Kidney (tissue), 14 donors: ENCODE data around the gene TIMM10. TPM values are rescaled to one million over a fixed set of nuclear protein-coding genes. Genes with fewer than 3 reads are reported as not detected.

Experiments used
- DNase-seq, 5 donors: peaks; one replicate each; pipeline ENCODE4 v3.0.0-alpha.2; 2013 to 2020
- FAIRE-seq: peaks from 2 replicates; lab custom pipeline; 2012; peaks lifted over from hg19 to GRCh38; lab: Jason Lieb, UNC
- H3K27ac ChIP-seq, 2 donors: one replicate each; pipeline ENCODE4 v1.7.0; 2013; ENCODE audit warnings: low read depth in 2 of 2, low read length in 2 of 2, inconsistent platforms in 1 of 2
- H3K27me3 ChIP-seq: one replicate; pipeline ENCODE4 v1.7.1; 2013; ENCODE audit warnings: low read length, inconsistent platforms; ENCODE audit not compliant: control insufficient read depth, insufficient read depth
- H3K36me3 ChIP-seq, 3 donors: one replicate each; pipeline versions ENCODE4 v1.7.0 to v1.7.1; 2013; ENCODE audit warnings: low read length in 3 of 3, control low read depth in 1 of 3, inconsistent platforms in 1 of 3; ENCODE audit not compliant: insufficient read depth in 3 of 3, control insufficient read depth in 2 of 3
- H3K4me1 ChIP-seq, 3 donors: one replicate each; pipeline versions ENCODE4 v1.7.0 to v1.7.1; 2013; ENCODE audit warnings: low read length in 3 of 3, inconsistent platforms in 1 of 3, low read depth in 1 of 3; ENCODE audit not compliant: control insufficient read depth in 2 of 3, insufficient read depth in 2 of 3
- H3K4me3 ChIP-seq, 3 donors: one replicate each; pipeline versions ENCODE4 v1.7.0 to v1.8.1; 2013; ENCODE audit warnings: low read length in 3 of 3, control low read depth in 1 of 3, inconsistent platforms in 1 of 3
- H3K9ac ChIP-seq, 3 donors: one replicate each; pipeline versions ENCODE4 v1.7.0 to v1.7.1; 2013; ENCODE audit warnings: low read length in 3 of 3, control low read depth in 1 of 3, inconsistent platforms in 1 of 3
- H3K9me3 ChIP-seq, 3 donors: one replicate each; pipeline versions ENCODE4 v1.7.0 to v1.7.1; 2013; ENCODE audit warnings: low read length in 3 of 3, control low read depth in 1 of 3, inconsistent platforms in 1 of 3; ENCODE audit not compliant: control insufficient read depth in 2 of 3, insufficient read depth in 1 of 3
- intact Hi-C: fragments of 100-400 bp; cut with DNase I; formaldehyde crosslinking; loops from one replicate; pipeline ENCODE4 v1.11.1; 2022
- polyA plus RNA-seq: library from polyadenylated mRNA; stranded (reverse); fragments of 350-450 nt; fragmentation: Illumina TruSeq; extraction: RNeasy Lipid Tissue Mini Kit (QIAGEN cat#74804); gene quantifications from one replicate; pipeline ENCODE4 v1.2.3, GENCODE V29; 2014; ENCODE audit warnings: low read depth, low replicate concordance; ENCODE audit not compliant: insufficient read depth
- total RNA-seq: library from RNA; stranded (reverse); fragmentation: NEBNext Ultra II Directional; extraction: Animal tissue kit (Norgen Biotek cat#: 25700); gene quantifications from one replicate; pipeline ENCODE4 v1.2.1, GENCODE V29; 2021
- TF ChIP-seq, protein P1 (sequence below): IDR thresholded peaks from 3 replicates; pipeline ENCODE4 v1.5.1; 2012; ENCODE audit warnings: mild to moderate bottlenecking, moderate library complexity, borderline replicate concordance; ENCODE audit not compliant: insufficient read depth; ENCODE audit errors: extremely low read depth
- donor health status: control.
- donor health status: control.
- donor health status: control.
- donor health status: control.
- donor health status: control.
- donor health status: DM: yes; HTN: yes; CAD: no.
- donor health status: Normal renal cell carcinoma (clear cell type).

Gene TIMM10
- total and polyA plus RNA-seq, 2 donors from 2014 or later: 38.6 to 174 TPM

GRCh38 chr11:57549983-57550382 lies 19.4 kb upstream of the TIMM10 start:
- no peak overlapping the region for H3K27ac ChIP-seq
- TF ChIP-seq, protein P1, sequence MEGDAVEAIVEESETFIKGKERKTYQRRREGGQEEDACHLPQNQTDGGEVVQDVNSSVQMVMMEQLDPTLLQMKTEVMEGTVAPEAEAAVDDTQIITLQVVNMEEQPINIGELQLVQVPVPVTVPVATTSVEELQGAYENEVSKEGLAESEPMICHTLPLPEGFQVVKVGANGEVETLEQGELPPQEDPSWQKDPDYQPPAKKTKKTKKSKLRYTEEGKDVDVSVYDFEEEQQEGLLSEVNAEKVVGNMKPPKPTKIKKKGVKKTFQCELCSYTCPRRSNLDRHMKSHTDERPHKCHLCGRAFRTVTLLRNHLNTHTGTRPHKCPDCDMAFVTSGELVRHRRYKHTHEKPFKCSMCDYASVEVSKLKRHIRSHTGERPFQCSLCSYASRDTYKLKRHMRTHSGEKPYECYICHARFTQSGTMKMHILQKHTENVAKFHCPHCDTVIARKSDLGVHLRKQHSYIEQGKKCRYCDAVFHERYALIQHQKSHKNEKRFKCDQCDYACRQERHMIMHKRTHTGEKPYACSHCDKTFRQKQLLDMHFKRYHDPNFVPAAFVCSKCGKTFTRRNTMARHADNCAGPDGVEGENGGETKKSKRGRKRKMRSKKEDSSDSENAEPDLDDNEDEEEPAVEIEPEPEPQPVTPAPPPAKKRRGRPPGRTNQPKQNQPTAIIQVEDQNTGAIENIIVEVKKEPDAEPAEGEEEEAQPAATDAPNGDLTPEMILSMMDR: no peak
- peaks cover 0 to 27% (median 12%) of the 10 kb centered on the region in 3 donors for H3K36me3 ChIP-seq
- no peak for FAIRE-seq
- intact Hi-C loops: no loop called here
- no peaks in the 10 kb centered on the region for H3K4me1 ChIP-seq
- no peaks in the 10 kb centered on the region for H3K9me3 ChIP-seq
- H3K27me3 ChIP-seq: no peaks in the 10 kb centered on the region
- no peak for DNase-seq
- H3K9ac ChIP-seq: no peak overlapping the region
- no peak overlapping the region for H3K4me3 ChIP-seq

DNA sequence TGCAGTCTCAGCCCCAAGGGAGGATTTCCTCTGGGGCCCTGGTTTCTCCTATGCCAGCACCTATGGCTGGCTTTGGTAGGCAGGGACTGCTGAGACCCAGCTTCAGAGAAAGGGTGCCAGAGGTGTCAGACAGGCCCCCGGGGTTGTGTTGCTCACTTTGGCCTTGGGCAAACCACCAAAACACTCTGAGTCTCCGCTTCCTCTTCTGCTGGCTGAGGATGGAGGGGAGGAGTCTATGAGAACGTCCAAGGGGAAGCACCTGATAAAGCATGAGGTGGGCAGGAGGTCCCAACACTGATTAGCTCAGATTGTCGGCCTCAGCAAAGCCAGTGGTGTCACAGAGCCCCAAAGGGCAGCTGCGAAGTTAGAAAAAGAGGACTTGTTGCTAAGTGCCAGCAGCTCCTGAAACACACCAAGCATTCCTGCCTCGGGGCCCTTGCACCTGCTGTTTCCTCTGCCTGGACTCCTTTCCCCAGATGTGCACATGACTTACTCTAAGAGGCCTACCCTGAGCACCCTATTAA lies 17.4 kb upstream of the TIMM10 start:
- Histone ChIP-seq H3K9ac (no peak overlapping the region), H3K4me3 (no peak overlapping the region), H3K27me3 (no peaks in the 10 kb centered on the region), H3K4me1 (no peaks in the 10 kb centered on the region), H3K9me3 (no peaks in the 10 kb centered on the region), H3K27ac (no peak overlapping the region), H3K36me3 (peaks cover 0 to 9% (median 7%) of the 10 kb centered on the region in 3 donors)
- DNase-seq (no peak), FAIRE-seq (no peak)
- TF ChIP-seq, protein P1: no peak
- intact Hi-C loops: no loop called here

GRCh38 chr11:57546869-57547475 lies 16.4 kb upstream of the TIMM10 start:
- H3K27ac ChIP-seq: no peak overlapping the region
- no peak for DNase-seq
- H3K4me1 ChIP-seq: no peaks in the 10 kb centered on the region
- H3K9me3 ChIP-seq: no peaks in the 10 kb centered on the region
- H3K9ac ChIP-seq: no peak overlapping the region
- no peak overlapping the region for H3K4me3 ChIP-seq
- intact Hi-C loops: no loop called here
- no peaks in the 10 kb centered on the region for H3K27me3 ChIP-seq
- peaks cover 0 to 5% (median 2%) of the 10 kb centered on the region in 3 donors for H3K36me3 ChIP-seq
- no peak for FAIRE-seq
- TF ChIP-seq, protein P1: no peak
